Upper lobe of left lung (tissue), 4 donors: Measurements from ENCODE around the gene CADM1.

Experiments
- POLR2A ChIP-seq, 4 donors: fragments of 450-650 bp; IDR thresholded peaks; one replicate each; pipeline ENCODE4 v1.5.1; 2016 to 2017; ENCODE audit warnings: antibody characterized with exemption in 4 of 4, mild to moderate bottlenecking in 2 of 4
- TF ChIP-seq, protein P1 (sequence below), 6 experiments: fragments of 450-650 bp in 4 of 6; fragments of 200-600 bp in 2 of 6; sonication (generic) in 2 of 6; IDR thresholded peaks; one replicate each; pipeline ENCODE4 v1.5.1; 2016 to 2019; ENCODE audit warnings: antibody characterized with exemption in 6 of 6

- TF ChIP-seq, protein P1, sequence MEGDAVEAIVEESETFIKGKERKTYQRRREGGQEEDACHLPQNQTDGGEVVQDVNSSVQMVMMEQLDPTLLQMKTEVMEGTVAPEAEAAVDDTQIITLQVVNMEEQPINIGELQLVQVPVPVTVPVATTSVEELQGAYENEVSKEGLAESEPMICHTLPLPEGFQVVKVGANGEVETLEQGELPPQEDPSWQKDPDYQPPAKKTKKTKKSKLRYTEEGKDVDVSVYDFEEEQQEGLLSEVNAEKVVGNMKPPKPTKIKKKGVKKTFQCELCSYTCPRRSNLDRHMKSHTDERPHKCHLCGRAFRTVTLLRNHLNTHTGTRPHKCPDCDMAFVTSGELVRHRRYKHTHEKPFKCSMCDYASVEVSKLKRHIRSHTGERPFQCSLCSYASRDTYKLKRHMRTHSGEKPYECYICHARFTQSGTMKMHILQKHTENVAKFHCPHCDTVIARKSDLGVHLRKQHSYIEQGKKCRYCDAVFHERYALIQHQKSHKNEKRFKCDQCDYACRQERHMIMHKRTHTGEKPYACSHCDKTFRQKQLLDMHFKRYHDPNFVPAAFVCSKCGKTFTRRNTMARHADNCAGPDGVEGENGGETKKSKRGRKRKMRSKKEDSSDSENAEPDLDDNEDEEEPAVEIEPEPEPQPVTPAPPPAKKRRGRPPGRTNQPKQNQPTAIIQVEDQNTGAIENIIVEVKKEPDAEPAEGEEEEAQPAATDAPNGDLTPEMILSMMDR (IDR thresholded peaks at IDR 0.05): no peak
- no peak for TF ChIP-seq POLR2A (IDR thresholded peaks at IDR 0.05)
These were observed 374.5 kb downstream of the CADM1 start for GRCh38 chr11:115129473-115130289.
